Measurements from ENCODE around the gene GPR21.

Gene GPR21

GRCh38 chr9:123063896-123064295 is 30.4 kb downstream of the GPR21 start:
- no peak for DNase-seq (ENCODE audit: low read depth)

GRCh38 chr9:123064716-123065115 is 31.2 kb downstream of the GPR21 start:
- no peak for DNase-seq (ENCODE audit: low read depth)

- no peak for DNase-seq (ENCODE audit: low read depth)
Observed at GRCh38 chr9:123065196-123065595, 31.7 kb downstream of the GPR21 start.

GRCh38 chr9:123067136-123067535 is 33.7 kb downstream of the GPR21 start:
- no peak for DNase-seq (ENCODE audit: low read depth)

GRCh38 chr9:123069010-123069481 is 35.6 kb downstream of the GPR21 start:
- DNase-seq (ENCODE audit: low read depth) = no peak

GRCh38 chr9:123070198-123070597 is 36.7 kb downstream of the GPR21 start:
- DNase-seq (ENCODE audit: low read depth) = no peak

- no peak for DNase-seq (ENCODE audit: low read depth)
Observed at GRCh38 chr9:123072407-123072995, 39.0 kb downstream of the GPR21 start.

- DNase-seq (ENCODE audit: low read depth) = no peak
Observed at GRCh38 chr9:123073441-123073840, 40.0 kb downstream of the GPR21 start.

- DNase-seq (ENCODE audit: low read depth) = no peak
Observed at GRCh38 chr9:123073991-123074422, 40.5 kb downstream of the GPR21 start.

- DNase-seq (ENCODE audit: low read depth) = no peak
Observed at GRCh38 chr9:123074628-123075027, 41.2 kb downstream of the GPR21 start.

- DNase-seq (ENCODE audit: low read depth) = no peak
Observed at GRCh38 chr9:123080444-123080843, 47.0 kb downstream of the GPR21 start.

GRCh38 chr9:123081824-123082223 is 48.4 kb downstream of the GPR21 start:
- no peak for DNase-seq (ENCODE audit: low read depth)

- DNase-seq (ENCODE audit: low read depth) = no peak
Observed at GRCh38 chr9:123083680-123084079, 50.2 kb downstream of the GPR21 start.

GRCh38 chr9:123084256-123084655 is 50.8 kb downstream of the GPR21 start:
- DNase-seq (ENCODE audit: low read depth) = no peak

All from stimulated activated CD8-positive, alpha-beta memory T cell treated with anti-CD3 and anti-CD28 coated beads, Interleukin-15, amount 100 ng/mL, for 24 hours (primary cell).